ENCODE data around the gene WWOX.

GRCh38 chr16:78249056-78249455, 149.6 kb downstream of the WWOX start:
- TF ChIP-seq POLR2A (IDR thresholded peaks at IDR 0.05; ENCODE audit: low read length) (no peak), GATA1 (IDR thresholded peaks at IDR 0.05; ENCODE audit: low read depth, low read length) (no peak)
